K562 (cell line): ENCODE measurements around the gene ICAM2. TPM values are rescaled to one million over a fixed set of nuclear protein-coding genes. Genes with fewer than 3 reads are reported as not detected.
A peak's percentile ranks its signal among the peaks of the same experiment; 100 is the strongest.

Experiments
- ATAC-seq: fragments of 200-7000 bp; cut with Tn5 transposase; 3 replicates; pipeline ENCODE4 v1.9.1; 2020; ENCODE audit warnings: moderate library complexity
- BruUV-seq: library from RNA; stranded (reverse); fragments of 400-500 nt; replicated peaks from 2 replicates; lab custom pipeline; 2021; lab: Mats Ljungman, UMichigan
- CTCF ChIA-PET: fragments of 300-600 bp; formaldehyde crosslinking; extraction: SDS; loops from one replicate; lab custom pipeline; 2021; ENCODE audit warnings: low intra/inter-chr PET ratio; lab: Yijun Ruan, JAX
- POLR2A ChIA-PET: fragments of 300-600, 350-650 bp; sonication (Branson Sonifier 250); formaldehyde crosslinking; extraction: SDS; loops from one replicate; lab custom pipeline; 2021; ENCODE audit warnings: antibody characterized with exemption, inconsistent platforms; lab: Yijun Ruan, JAX
- DNase-seq, 4 experiments: peaks; one replicate each; pipeline versions ENCODE4 v3.0.0 to v3.0.0-alpha.2; 2011 to 2018; ENCODE audit warnings: low spot score in 3 of 4, mixed read lengths in 3 of 4; ENCODE audit errors: extremely low read depth in 1 of 4
- FAIRE-seq: peaks from 2 replicates; lab custom pipeline; 2011; peaks lifted over from hg19 to GRCh38; lab: Jason Lieb, UNC
- H2AFZ ChIP-seq: 2 replicates; pipeline ENCODE4 v1.6.0; 2011; ENCODE audit warnings: low read depth, low read length, control low read depth, inconsistent platforms
- H3K27ac ChIP-seq: fragments of 200-600 bp; 3 replicates; pipeline ENCODE4 v1.8.0; 2011; ENCODE audit warnings: low read depth, mild to moderate bottlenecking, control low read depth, inconsistent platforms, low read length, moderate library complexity, mixed read lengths; ENCODE audit errors: extremely low read depth
- H3K27me3 ChIP-seq, 2 experiments: fragments of 300-600 bp in 1 of 2; 2 replicates in 1 of 2; 3 replicates in 1 of 2; pipeline versions ENCODE4 v1.6.0 to v1.8.0; 2011; ENCODE audit warnings: inconsistent platforms in 2 of 2, low read length in 2 of 2, mild to moderate bottlenecking in 1 of 2, mixed read lengths in 1 of 2, moderate library complexity in 1 of 2; ENCODE audit not compliant: control insufficient read depth in 2 of 2, insufficient read depth in 2 of 2
- H3K36me3 ChIP-seq: fragments of 300-600 bp; 3 replicates; pipeline ENCODE4 v1.8.0; 2011; ENCODE audit warnings: mild to moderate bottlenecking, low read length, inconsistent platforms; ENCODE audit not compliant: control insufficient read depth, insufficient read depth
- H3K4me1 ChIP-seq, 2 experiments: fragments of 200-600 bp in 1 of 2; replicated peaks in 1 of 2; 2 replicates in 1 of 2; 3 replicates in 1 of 2; pipeline versions ENCODE4 v1.5.1 to v1.8.0; 2011; ENCODE audit warnings: inconsistent platforms in 2 of 2, low read length in 2 of 2, mild to moderate bottlenecking in 1 of 2, mixed read lengths in 1 of 2, moderate library complexity in 1 of 2; ENCODE audit not compliant: control insufficient read depth in 2 of 2, insufficient read depth in 2 of 2
- H3K4me2 ChIP-seq: 2 replicates; pipeline ENCODE4 v1.6.1; 2011; ENCODE audit warnings: low read length, control low read depth, inconsistent platforms, mixed read lengths; ENCODE audit not compliant: insufficient read depth
- H3K4me3 ChIP-seq: fragments of 200-600 bp; sonication (generic), shearing (Covaris generic); 2 replicates; pipeline ENCODE4 v1.5.1; 2016; ENCODE audit warnings: control low read depth, inconsistent platforms
- H3K79me2 ChIP-seq: fragments of 200-600 bp; 3 replicates; pipeline ENCODE4 v1.8.0; 2011; ENCODE audit warnings: low read length, inconsistent platforms; ENCODE audit not compliant: control insufficient read depth, insufficient read depth
- H3K9ac ChIP-seq, 2 experiments: 2 replicates each; pipeline versions ENCODE4 v1.6.0 to v1.6.1; 2011; ENCODE audit warnings: low read depth in 2 of 2, low read length in 2 of 2, control low read depth in 1 of 2, inconsistent platforms in 1 of 2, mild to moderate bottlenecking in 1 of 2, mixed read lengths in 1 of 2; ENCODE audit not compliant: insufficient read depth in 1 of 2
- H3K9me1 ChIP-seq: one replicate; pipeline ENCODE4 v1.6.0; 2011; ENCODE audit warnings: inconsistent platforms, mild to moderate bottlenecking, low read length, moderate library complexity; ENCODE audit not compliant: control insufficient read depth, insufficient read depth
- H3K9me3 ChIP-seq: replicated peaks from 2 replicates; pipeline ENCODE4 v1.5.1; 2011; ENCODE audit warnings: low read depth, low read length, inconsistent platforms; ENCODE audit not compliant: control insufficient read depth, insufficient read depth
- H4K20me1 ChIP-seq: replicated peaks from 2 replicates; pipeline ENCODE4 v1.6.1; 2011; ENCODE audit warnings: low read length, inconsistent platforms, mixed read lengths; ENCODE audit not compliant: control insufficient read depth, insufficient read depth
- DDX20 ChIP-seq: fragments of 450-650 bp; IDR thresholded peaks from 2 replicates; pipeline ENCODE4 v1.6.1; 2016; ENCODE audit warnings: missing genetic modification characterization, low read depth, mild to moderate bottlenecking, missing compliant biosample characterization, moderate library complexity
- E2F8 ChIP-seq: fragments of 450-650 bp; IDR thresholded peaks from 2 replicates; pipeline ENCODE4 v1.7.1; 2018; ENCODE audit warnings: mild to moderate bottlenecking, low read depth; ENCODE audit not compliant: partially characterized antibody
- ETS1 ChIP-seq: conservative IDR thresholded peaks from 2 replicates; pipeline ENCODE4 v1.6.1; 2011; ENCODE audit warnings: low read depth, mild to moderate bottlenecking, low read length; ENCODE audit not compliant: control insufficient read depth
- HDAC3 ChIP-seq: fragments of 450-650 bp; IDR thresholded peaks from 2 replicates; pipeline ENCODE4 v1.6.1; 2018; ENCODE audit warnings: borderline replicate concordance, mild to moderate bottlenecking, moderate library complexity; ENCODE audit not compliant: partially characterized antibody
- MEIS2 ChIP-seq: fragments of 450-650 bp; IDR thresholded peaks from 2 replicates; pipeline ENCODE4 v1.6.1; 2014; ENCODE audit warnings: mild to moderate bottlenecking; ENCODE audit not compliant: partially characterized antibody
- NFIC ChIP-seq: fragments of 450-650 bp; IDR thresholded peaks from 2 replicates; pipeline ENCODE4 v1.6.1; 2017; ENCODE audit warnings: mild to moderate bottlenecking, inconsistent platforms
- PHTF2 ChIP-seq: fragments of 250-450 bp; sonication (Bioruptor Pico); IDR thresholded peaks from 2 replicates; pipeline ENCODE4 v1.5.0; 2021; ENCODE audit warnings: mild to moderate bottlenecking
- RBM22 ChIP-seq: fragments of 200-400 bp; formaldehyde crosslinking; IDR thresholded peaks from 2 replicates; pipeline ENCODE4 v1.6.1; 2018; ENCODE audit warnings: low read length, low read depth; ENCODE audit not compliant: poor library complexity, severe bottlenecking
- SIN3A ChIP-seq, 2 experiments: fragments of 150-350 bp in 1 of 2; IDR thresholded peaks; 2 replicates each; pipeline ENCODE4 v1.6.1; 2011 to 2016; ENCODE audit warnings: borderline replicate concordance in 2 of 2, low read depth in 2 of 2, low read length in 2 of 2, mild to moderate bottlenecking in 2 of 2, moderate library complexity in 2 of 2; ENCODE audit not compliant: control insufficient read depth in 1 of 2
- TAF15 ChIP-seq: fragments of 200-400 bp; formaldehyde crosslinking; IDR thresholded peaks from 2 replicates; pipeline ENCODE4 v1.6.1; 2017; ENCODE audit warnings: mild to moderate bottlenecking, low read depth, low read length, moderate library complexity
- THRAP3 ChIP-seq: fragments of 450-650 bp; IDR thresholded peaks from 2 replicates; pipeline ENCODE4 v1.6.1; 2016; ENCODE audit warnings: mild to moderate bottlenecking, inconsistent platforms, borderline replicate concordance
- XRCC4 ChIP-seq: IDR thresholded peaks from one replicate; pipeline ENCODE4 v1.6.1; 2011; ENCODE audit not compliant: insufficient read depth, insufficient read length; ENCODE audit errors: extremely low read depth
- ZNF134 ChIP-seq: fragments of 250-450 bp; sonication (Bioruptor Pico); conservative IDR thresholded peaks from 2 replicates; pipeline ENCODE4 v1.4.0; 2020
- ZNF507 ChIP-seq: conservative IDR thresholded peaks from 2 replicates; pipeline ENCODE4 v1.6.1; 2017; ENCODE audit warnings: missing genetic modification characterization, missing compliant biosample characterization
- WGBS: fragments of 100-300 bp; shearing (Covaris generic); methylation state at CpG from one replicate; pipeline ENCODE4 v1.1.6; 2016; ENCODE audit warnings: low coverage, mixed read lengths; ENCODE audit not compliant: insufficient coverage; ENCODE audit errors: missing lambda C conversion rate; 5-methylcytosine and 5-hydroxymethylcytosine counted together
- in situ Hi-C: fragments of 300-500 bp; cut with MboI; formaldehyde crosslinking; loops from 4 replicates; pipeline ENCODE4 v1.15.0; 2018; ENCODE audit warnings: inconsistent platforms, mixed read lengths
- intact Hi-C: fragments of 100-400 bp; cut with micrococcal nuclease; formaldehyde crosslinking; loops from 2 replicates; pipeline ENCODE4 v1.14.2; 2022
- polyA plus RNA-seq, 8 experiments: library from polyadenylated mRNA; depleted of rRNA in 4 of 8; stranded (reverse) in 5 of 8; unstranded in 3 of 8; fragments of >200 nt; fragmentation: Nextera tagmentation in 2 of 8; fragmentation: Illumina TruSeq in 1 of 8; extraction: Ambion mirVana in 2 of 8; extraction: Trizol in 1 of 8; gene quantifications; 2 replicates each; pipeline versions ENCODE4 v1.2.1 to v1.2.3, GENCODE V29; 2011 to 2014; ENCODE audit warnings: inconsistent platforms in 1 of 8, missing spikeins in 1 of 8
- total RNA-seq, 7 experiments: library from RNA; depleted of rRNA in 6 of 7; stranded (reverse); fragments of >200 nt in 6 of 7; fragmentation: Illumina TruSeq in 2 of 7; extraction: Trizol in 2 of 7; gene quantifications; 2 replicates each; pipeline versions ENCODE4 v1.2.1 to v1.2.3, GENCODE V29; 2011 to 2021; ENCODE audit warnings: low replicate concordance in 1 of 7
- TF ChIP-seq, protein P1 (sequence below): sonication (generic); formaldehyde crosslinking; IDR thresholded peaks from 2 replicates; pipeline ENCODE4 v1.8.0; 2022; ENCODE audit warnings: mild to moderate bottlenecking, missing genetic modification reagents

The ICAM2 gene
- total and polyA plus RNA-seq, 9 of the 15 experiments (the other 6 are each of a cell fraction or from before 2014, with no cell fraction given), result 37.9 to 89.4 (median 60.6) TPM

- no peaks in the 10 kb centered on the region for H3K79me2 ChIP-seq
- 3% methylated on average over 27 of the region's 43 CpGs for WGBS
- no peak for FAIRE-seq
- H3K27ac ChIP-seq, result no peak within 1 kb of the TSS
- H3K36me3 ChIP-seq, result peaks cover 8% of the 10 kb centered on the region; the same call in 1 of the 3 replicates
- ChIA-PET CTCF (no interaction called here), POLR2A (interaction anchor here (0.6 to 1.2 kb wide), 3 partner anchors 9 to 303 kb away, joined by 3 read pairs; no protein-coding TSS in a partner anchor)
- no TSS peak for BruUV-seq
- peak within 1 kb of the TSS; percentile 52 for H3K4me3 ChIP-seq
- peak within 1 kb of the TSS in 1 of 2 experiments; percentile 92; a peak in 2 of 4 replicates for H3K9ac ChIP-seq
- peaks cover 0 to 4% of the 10 kb centered on the region in 2 experiments; a peak in 1 of 5 replicates for H3K27me3 ChIP-seq
- no peaks in the 10 kb centered on the region for H3K9me1 ChIP-seq
- H3K9me3 ChIP-seq, result no peaks in the 10 kb centered on the region
- peaks cover 5 to 48% of the 10 kb centered on the region in 2 experiments for H3K4me1 ChIP-seq
- H3K4me2 ChIP-seq, result peak within 1 kb of the TSS; percentile 89
- in situ Hi-C loops, result no loop called here
- DNase-seq, result peak; percentile 83 to 97 (median 94)
- H2AFZ ChIP-seq, result peak within 1 kb of the TSS; percentile 99
- intact Hi-C loops, result no loop called here
- no peaks in the 10 kb centered on the region for H4K20me1 ChIP-seq
- ATAC-seq, result peak; percentile 83
- TF ChIP-seq PHTF2 (CRISPR knock-in tag) (no peak), XRCC4 (no peak), HDAC3 (no peak), THRAP3 (no peak), RBM22 (peak; percentile 98), TAF15 (no peak), NFIC (no peak), SIN3A (IDR thresholded peaks at IDR 0.05; ENCODE audit: borderline replicate concordance in 2 of 2, control insufficient read depth in 1 of 2, low read depth in 2 of 2, low read length in 2 of 2) (peak; percentile 67 to 83; a peak in 2 of 4 replicates), ZNF507 (tag) (no peak), ZNF134 (CRISPR knock-in tag) (peak; percentile 86), E2F8 (no peak), MEIS2 (peak; percentile 71), DDX20 (tag) (no peak), ETS1 (no peak; the same call in 1 of the 2 replicates)
- TF ChIP-seq, protein P1, sequence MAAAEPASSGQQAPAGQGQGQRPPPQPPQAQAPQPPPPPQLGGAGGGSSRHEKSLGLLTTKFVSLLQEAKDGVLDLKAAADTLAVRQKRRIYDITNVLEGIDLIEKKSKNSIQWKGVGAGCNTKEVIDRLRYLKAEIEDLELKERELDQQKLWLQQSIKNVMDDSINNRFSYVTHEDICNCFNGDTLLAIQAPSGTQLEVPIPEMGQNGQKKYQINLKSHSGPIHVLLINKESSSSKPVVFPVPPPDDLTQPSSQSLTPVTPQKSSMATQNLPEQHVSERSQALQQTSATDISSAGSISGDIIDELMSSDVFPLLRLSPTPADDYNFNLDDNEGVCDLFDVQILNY (CRISPR knock-in tag), result no peak
These were observed 22.2 kb downstream of the ICAM2 start, which contains the start of gene PRR29 for GRCh38 chr17:63998050-63998720. TSS of gene PRR29 (plus strand) at chr17:63998351. CDS start at chr17:63998365, 14 bp downstream.
